Activated naive CD8-positive, alpha-beta T cell (primary cell): ENCODE data around the gene ARHGEF11.

ENCODE experiments used
- H3K27ac Mint-ChIP-seq: one replicate; pipeline ENCODE4 v1.8.0; 2021; ENCODE audit warnings: mixed read lengths
- H3K27me3 Mint-ChIP-seq: one replicate; pipeline ENCODE4 v1.8.0; 2021; ENCODE audit warnings: mixed read lengths
- H3K36me3 Mint-ChIP-seq: one replicate; pipeline ENCODE4 v1.8.0; 2021; ENCODE audit warnings: mixed read lengths
- H3K4me1 Mint-ChIP-seq: one replicate; pipeline ENCODE4 v1.8.0; 2021; ENCODE audit warnings: low read depth, mixed read lengths
- H3K4me3 Mint-ChIP-seq: one replicate; pipeline ENCODE4 v1.8.0; 2021; ENCODE audit warnings: mild to moderate bottlenecking, mixed read lengths
- H3K9me3 Mint-ChIP-seq: one replicate; pipeline ENCODE4 v1.8.0; 2021; ENCODE audit warnings: low read depth, mixed read lengths

ARHGEF11 gene

GRCh38 chr1:156901590-156901900, 144.0 kb downstream of the ARHGEF11 start:
- Mint-ChIP-seq H3K36me3 (no peaks in the 10 kb centered on the region), H3K4me1 (peaks cover 8% of the 10 kb centered on the region), H3K27ac (no peak overlapping the region), H3K4me3 (no peak overlapping the region), H3K27me3 (peaks cover 1% of the 10 kb centered on the region), H3K9me3 (no peaks in the 10 kb centered on the region)

- Mint-ChIP-seq H3K4me1 (peaks cover 8% of the 10 kb centered on the region), H3K36me3 (no peaks in the 10 kb centered on the region), H3K9me3 (no peaks in the 10 kb centered on the region), H3K27me3 (peaks cover 1% of the 10 kb centered on the region), H3K27ac (no peak overlapping the region), H3K4me3 (no peak overlapping the region)
Measured at GRCh38 chr1:156900896-156901589, 144.5 kb downstream of the ARHGEF11 start.

- H3K4me1 Mint-ChIP-seq: peaks cover 8% of the 10 kb centered on the region
Measured at GRCh38 chr1:156899956-156900718, 145.4 kb downstream of the ARHGEF11 start.

GRCh38 chr1:156898971-156899664, 146.4 kb downstream of the ARHGEF11 start:
- H3K9me3 Mint-ChIP-seq: no peaks in the 10 kb centered on the region
- H3K27ac Mint-ChIP-seq: no peak overlapping the region
- no peak overlapping the region for H3K4me3 Mint-ChIP-seq
- peaks cover 9% of the 10 kb centered on the region for H3K4me1 Mint-ChIP-seq
- H3K36me3 Mint-ChIP-seq: no peaks in the 10 kb centered on the region
- peaks cover 4% of the 10 kb centered on the region for H3K27me3 Mint-ChIP-seq

More at GRCh38 chr1:156899956-156900718, 145.4 kb downstream of the ARHGEF11 start:
- Mint-ChIP-seq H3K4me3 (no peak overlapping the region), H3K9me3 (no peaks in the 10 kb centered on the region), H3K27ac (no peak overlapping the region), H3K36me3 (no peaks in the 10 kb centered on the region), H3K27me3 (peaks cover 2% of the 10 kb centered on the region)

- Mint-ChIP-seq H3K4me3 (no peak overlapping the region), H3K4me1 (peaks cover 12% of the 10 kb centered on the region), H3K9me3 (no peaks in the 10 kb centered on the region), H3K27me3 (peaks cover 7% of the 10 kb centered on the region), H3K36me3 (no peaks in the 10 kb centered on the region), H3K27ac (no peak overlapping the region)
Measured at GRCh38 chr1:156898161-156898566, 147.4 kb downstream of the ARHGEF11 start.

- Mint-ChIP-seq H3K4me1 (peaks cover 16% of the 10 kb centered on the region), H3K27me3 (peaks cover 7% of the 10 kb centered on the region), H3K27ac (no peak overlapping the region), H3K4me3 (no peak overlapping the region), H3K9me3 (no peaks in the 10 kb centered on the region), H3K36me3 (no peaks in the 10 kb centered on the region)
Measured at GRCh38 chr1:156897078-156897825, 148.3 kb downstream of the ARHGEF11 start.

- H3K27ac Mint-ChIP-seq: no peak overlapping the region
- H3K4me3 Mint-ChIP-seq: no peak overlapping the region
- H3K36me3 Mint-ChIP-seq: no peaks in the 10 kb centered on the region
- no peaks in the 10 kb centered on the region for H3K9me3 Mint-ChIP-seq
- peaks cover 18% of the 10 kb centered on the region for H3K4me1 Mint-ChIP-seq
- H3K27me3 Mint-ChIP-seq: peaks cover 10% of the 10 kb centered on the region
Measured at GRCh38 chr1:156896490-156897033, 149.0 kb downstream of the ARHGEF11 start.

GRCh38 chr1:156895927-156896326, 149.6 kb downstream of the ARHGEF11 start:
- Mint-ChIP-seq H3K9me3 (no peaks in the 10 kb centered on the region), H3K27me3 (peaks cover 14% of the 10 kb centered on the region), H3K36me3 (no peaks in the 10 kb centered on the region), H3K4me1 (peaks cover 18% of the 10 kb centered on the region), H3K27ac (no peak overlapping the region), H3K4me3 (no peak overlapping the region)

GRCh38 chr1:156895455-156895812, 150.1 kb downstream of the ARHGEF11 start:
- Mint-ChIP-seq H3K36me3 (no peaks in the 10 kb centered on the region), H3K27me3 (peaks cover 16% of the 10 kb centered on the region), H3K9me3 (no peaks in the 10 kb centered on the region), H3K4me3 (no peak overlapping the region), H3K4me1 (peaks cover 18% of the 10 kb centered on the region), H3K27ac (no peak overlapping the region)

- Mint-ChIP-seq H3K9me3 (no peaks in the 10 kb centered on the region), H3K4me1 (peaks cover 21% of the 10 kb centered on the region), H3K4me3 (no peak overlapping the region), H3K27me3 (peaks cover 19% of the 10 kb centered on the region), H3K27ac (no peak overlapping the region), H3K36me3 (no peaks in the 10 kb centered on the region)
Measured at GRCh38 chr1:156894711-156895454, 150.7 kb downstream of the ARHGEF11 start.

- Mint-ChIP-seq H3K36me3 (no peaks in the 10 kb centered on the region), H3K9me3 (no peaks in the 10 kb centered on the region), H3K4me3 (peak overlapping the region; percentile 30), H3K27ac (no peak overlapping the region), H3K4me1 (peaks cover 21% of the 10 kb centered on the region), H3K27me3 (peaks cover 22% of the 10 kb centered on the region)
Measured at GRCh38 chr1:156894001-156894400, 151.5 kb downstream of the ARHGEF11 start.

GRCh38 chr1:156893048-156893953, 152.2 kb downstream of the ARHGEF11 start, which contains the start of gene PEAR1:
PEAR1 (plus strand) TSS chr1:156893718; CDS start chr1:156903927, 10,209 bp downstream.
- H3K4me3 Mint-ChIP-seq: peak within 1 kb of the TSS; percentile 60
- H3K27ac Mint-ChIP-seq: no peak within 1 kb of the TSS
- H3K36me3 Mint-ChIP-seq: no peaks in the 10 kb centered on the region
- peaks cover 17% of the 10 kb centered on the region for H3K4me1 Mint-ChIP-seq
- H3K27me3 Mint-ChIP-seq: peaks cover 25% of the 10 kb centered on the region
- no peaks in the 10 kb centered on the region for H3K9me3 Mint-ChIP-seq
